Measurements from ENCODE around the gene TNFRSF12A.

TNFRSF12A gene

DNA sequence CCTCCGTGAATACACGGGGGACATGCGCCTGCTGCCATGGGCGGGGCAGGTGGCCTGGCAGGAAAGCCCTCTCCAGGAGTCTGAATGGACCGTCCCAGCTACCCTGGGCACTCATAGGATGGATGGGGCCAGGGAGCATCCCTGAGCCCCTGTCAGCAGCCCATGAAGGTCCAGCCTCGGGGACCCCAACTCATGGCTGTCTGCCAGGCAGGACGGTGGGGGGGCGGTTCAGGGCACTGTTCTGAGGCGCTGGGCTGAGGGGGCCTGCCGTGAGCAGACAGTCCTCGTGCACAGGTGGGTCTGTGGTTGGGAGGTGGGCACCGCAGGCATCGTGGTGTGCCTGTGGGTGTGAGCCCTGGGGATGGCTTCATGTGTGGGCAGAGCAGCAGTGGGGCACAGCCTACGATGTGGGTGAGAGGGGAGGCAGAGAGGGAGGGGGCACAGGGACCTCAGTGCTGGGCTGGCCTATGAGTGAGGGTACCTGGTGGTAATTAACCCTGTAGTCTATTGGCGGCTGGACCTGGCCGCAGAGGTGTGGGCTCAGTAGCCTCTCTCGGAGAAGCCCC lies 33.5 kb upstream of the TNFRSF12A start:
- no peak for FAIRE-seq

- FAIRE-seq, result no peak
Observed at GRCh38 chr16:2987286-2987685, 32.9 kb upstream of the TNFRSF12A start.

GRCh38 chr16:2987833-2988232 lies 32.3 kb upstream of the TNFRSF12A start:
- FAIRE-seq, result no peak

GRCh38 chr16:2988590-2989099 lies 31.5 kb upstream of the TNFRSF12A start:
- no peak for FAIRE-seq

GRCh38 chr16:2990891-2991290 lies 29.3 kb upstream of the TNFRSF12A start:
- no peak for FAIRE-seq

- no peak for FAIRE-seq
Observed at GRCh38 chr16:2991566-2992261, 28.5 kb upstream of the TNFRSF12A start.

GRCh38 chr16:2992383-2993081 lies 27.6 kb upstream of the TNFRSF12A start:
- FAIRE-seq, result no peak

DNA sequence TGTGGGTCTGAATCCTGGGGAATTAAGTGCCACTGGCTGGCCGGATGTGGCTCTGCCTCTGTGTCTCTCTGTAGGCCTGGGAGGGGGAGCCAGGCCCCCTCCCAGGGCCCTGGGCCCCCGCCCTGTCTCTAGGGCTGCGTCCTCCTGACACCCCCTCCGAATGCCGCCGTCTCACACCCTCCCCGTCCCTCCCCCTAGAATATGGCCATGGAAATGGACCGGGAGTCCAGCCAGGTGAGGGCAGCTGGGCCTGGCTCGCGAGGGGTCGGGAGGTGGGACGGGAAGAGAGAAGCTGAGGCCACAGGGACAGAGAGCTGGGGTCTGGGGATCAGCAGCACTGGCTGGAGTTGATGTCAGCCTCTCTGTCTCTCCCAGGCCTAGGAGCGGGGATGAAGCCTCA lies 23.9 kb upstream of the TNFRSF12A start:
- no peak for FAIRE-seq

- no peak for FAIRE-seq
Observed at GRCh38 chr16:2999929-3000328, 20.2 kb upstream of the TNFRSF12A start.

- no peak for FAIRE-seq
Observed at GRCh38 chr16:3000540-3000939, 19.6 kb upstream of the TNFRSF12A start.

DNA sequence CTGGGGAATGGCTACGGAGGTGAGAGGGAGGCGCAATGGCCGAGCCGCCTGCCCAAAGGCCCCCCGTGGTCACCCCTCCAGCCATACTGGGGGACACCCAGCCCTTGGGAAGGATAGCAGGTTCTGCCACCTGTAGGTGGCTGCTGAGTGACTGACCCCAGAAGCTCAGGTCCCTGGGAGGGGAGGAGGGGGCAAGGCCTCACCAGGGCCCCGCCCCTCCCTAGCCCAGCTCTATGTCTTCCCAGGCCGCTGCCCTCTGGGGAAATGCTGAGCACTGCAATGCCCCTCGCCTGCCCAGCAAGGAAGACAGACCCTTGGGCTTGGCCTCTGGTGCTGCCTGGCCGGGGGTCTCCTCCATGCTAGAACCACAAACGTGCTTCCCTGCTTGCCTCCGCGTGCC lies 18.9 kb upstream of the TNFRSF12A start:
- FAIRE-seq, result no peak

GRCh38 chr16:3003582-3004270 lies 16.4 kb upstream of the TNFRSF12A start:
- FAIRE-seq, result peak; percentile 98

- FAIRE-seq, result no peak
Observed at GRCh38 chr16:3004319-3004718, 15.8 kb upstream of the TNFRSF12A start.

DNA sequence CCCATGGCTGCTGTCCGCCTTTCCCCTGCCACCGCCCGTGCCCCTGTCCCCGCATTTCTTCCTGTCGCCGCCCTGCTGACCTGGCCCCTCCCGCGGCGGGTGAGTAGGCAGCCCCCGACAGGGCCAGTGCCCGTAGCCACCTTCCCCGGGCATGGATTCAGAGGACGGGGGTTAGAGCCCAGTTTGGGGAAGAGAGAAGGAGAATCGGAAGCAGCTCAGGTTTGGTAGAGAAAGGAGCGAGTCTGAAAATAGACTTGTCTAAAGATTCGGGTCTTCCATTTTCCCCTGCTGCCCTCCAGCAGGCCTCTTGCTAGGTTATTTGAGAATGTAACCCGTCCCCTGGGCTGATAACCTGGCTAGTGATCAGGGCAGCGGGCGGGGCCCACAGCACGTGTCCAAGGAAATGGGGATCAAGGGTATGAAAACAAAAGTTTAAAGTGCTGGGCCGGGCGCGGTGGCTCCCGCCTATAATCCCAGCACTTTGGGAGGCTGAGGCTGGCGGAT lies 15.3 kb upstream of the TNFRSF12A start:
- no peak for FAIRE-seq

DNA sequence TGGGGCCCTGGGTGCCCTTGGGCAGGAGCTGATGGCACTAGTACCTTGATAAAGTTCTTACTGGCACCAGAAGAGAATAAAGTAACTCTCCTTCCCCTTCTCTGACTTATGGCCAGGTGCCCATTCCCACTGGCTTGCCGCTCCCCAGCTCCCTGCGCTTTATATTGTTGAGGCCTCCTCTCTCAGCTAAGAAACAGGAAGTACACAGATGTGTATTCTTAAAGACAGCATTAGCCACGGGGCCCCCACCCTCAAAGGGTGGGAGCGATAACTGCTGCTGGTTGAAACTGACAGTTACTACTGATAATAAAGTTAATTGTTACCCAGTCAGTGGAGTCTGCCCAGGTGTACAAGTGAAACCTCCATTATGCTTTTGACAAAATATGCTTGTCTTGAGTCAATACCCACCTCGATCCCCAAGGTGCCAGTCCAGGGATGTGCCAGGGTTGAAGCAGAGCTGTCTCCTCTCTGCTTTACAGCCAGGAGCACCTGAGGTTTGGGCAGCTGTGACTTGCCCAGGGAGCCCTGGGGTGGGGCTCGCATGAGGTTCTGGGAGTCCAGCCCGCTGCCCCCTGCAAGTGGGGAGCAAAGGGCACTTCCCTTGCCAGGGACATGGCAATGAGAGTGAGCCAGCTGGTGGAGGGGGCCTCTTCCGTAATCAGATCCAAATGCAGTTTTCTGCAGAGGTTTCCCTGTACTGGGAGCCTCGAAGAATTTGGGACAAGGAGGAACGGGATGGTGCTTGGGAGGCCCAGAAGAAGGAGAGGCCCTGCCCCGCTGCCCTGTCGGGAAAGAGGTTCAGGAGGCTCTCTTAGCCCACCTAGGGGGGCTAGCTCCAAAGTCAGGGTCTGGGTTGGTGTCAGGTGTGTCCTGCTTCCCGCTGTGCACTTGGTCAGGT lies 12.9 kb upstream of the TNFRSF12A start:
- FAIRE-seq, result no peak

DNA sequence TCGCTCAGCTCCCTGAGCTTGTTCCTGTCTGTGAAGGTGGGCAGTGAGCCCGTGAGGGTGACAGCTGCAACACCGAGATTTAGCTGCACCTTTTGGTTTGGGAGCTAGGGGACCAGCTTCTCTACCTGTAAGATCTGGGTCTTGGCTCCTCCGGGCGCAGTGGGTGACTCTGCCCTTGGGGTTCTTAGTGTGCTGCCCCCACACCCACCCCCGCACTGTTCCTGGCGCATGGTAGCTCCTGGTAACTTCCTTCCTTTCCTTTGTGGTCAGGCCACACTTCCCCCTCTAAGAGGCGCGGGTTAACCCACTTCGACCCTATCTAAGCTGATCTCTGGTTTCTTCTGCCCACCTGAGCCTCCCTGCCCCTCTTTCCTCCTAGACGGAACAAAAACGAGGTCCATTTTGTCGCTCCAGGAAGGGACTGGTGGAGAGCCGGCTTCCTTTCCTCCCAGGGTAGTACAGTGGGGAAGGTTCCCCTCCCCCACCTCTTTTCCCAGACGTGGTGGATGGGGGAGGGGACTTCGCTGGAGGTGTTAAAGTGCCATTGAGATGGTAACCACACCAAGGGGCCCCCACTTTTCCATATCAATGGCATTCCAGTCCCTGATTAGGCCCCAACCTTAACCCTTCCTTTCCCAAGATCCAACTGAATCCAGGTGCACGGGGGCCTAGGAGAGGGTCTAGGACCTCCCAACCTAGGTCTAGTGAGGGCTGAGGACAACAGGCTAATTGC lies 12.0 kb upstream of the TNFRSF12A start:
- FAIRE-seq, result no peak

- FAIRE-seq, result no peak
Observed at GRCh38 chr16:3008690-3009037, 11.5 kb upstream of the TNFRSF12A start.

DNA sequence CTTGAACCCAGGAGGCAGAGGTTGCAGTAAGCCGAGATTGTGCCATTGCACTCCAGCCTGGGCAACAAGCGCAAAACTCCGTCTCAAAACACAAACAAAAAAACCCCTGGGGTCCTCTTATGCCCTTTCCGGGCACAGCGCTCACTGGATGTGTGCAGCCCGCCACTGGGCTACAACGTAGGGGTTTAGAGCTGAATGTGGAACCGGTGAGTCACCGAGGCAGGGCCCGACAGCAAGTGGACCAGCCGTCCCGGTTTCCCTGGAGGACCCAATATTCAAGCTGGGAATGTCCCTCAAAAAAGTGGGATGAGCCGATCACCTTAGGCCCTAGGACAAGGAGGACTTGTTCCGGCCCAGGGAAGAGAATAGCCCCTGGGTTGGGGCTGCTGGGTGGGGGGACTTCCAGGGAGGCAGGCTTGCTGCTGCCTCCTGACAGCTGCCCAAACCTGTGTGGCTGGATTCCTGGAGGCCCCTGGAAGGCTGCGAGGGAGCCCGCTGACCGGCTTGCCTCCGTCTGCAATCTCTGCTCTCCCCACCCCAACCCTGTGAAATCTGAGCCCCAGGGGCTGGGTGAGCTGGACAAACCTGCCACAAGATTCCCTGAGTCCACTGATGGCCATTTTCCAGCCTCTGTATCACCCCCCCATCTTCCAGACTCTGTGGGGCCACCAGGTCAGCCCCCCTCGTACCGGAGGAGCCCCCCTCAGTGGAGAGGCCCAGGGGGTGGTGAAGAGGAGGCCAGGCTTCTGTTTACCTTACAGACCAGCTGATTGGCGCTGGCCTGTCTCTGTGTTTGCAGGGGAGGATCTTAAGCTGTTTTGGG lies 10.4 kb upstream of the TNFRSF12A start:
- FAIRE-seq, result no peak

GRCh38 chr16:3010510-3010909 lies 9.7 kb upstream of the TNFRSF12A start:
- no peak for FAIRE-seq

DNA sequence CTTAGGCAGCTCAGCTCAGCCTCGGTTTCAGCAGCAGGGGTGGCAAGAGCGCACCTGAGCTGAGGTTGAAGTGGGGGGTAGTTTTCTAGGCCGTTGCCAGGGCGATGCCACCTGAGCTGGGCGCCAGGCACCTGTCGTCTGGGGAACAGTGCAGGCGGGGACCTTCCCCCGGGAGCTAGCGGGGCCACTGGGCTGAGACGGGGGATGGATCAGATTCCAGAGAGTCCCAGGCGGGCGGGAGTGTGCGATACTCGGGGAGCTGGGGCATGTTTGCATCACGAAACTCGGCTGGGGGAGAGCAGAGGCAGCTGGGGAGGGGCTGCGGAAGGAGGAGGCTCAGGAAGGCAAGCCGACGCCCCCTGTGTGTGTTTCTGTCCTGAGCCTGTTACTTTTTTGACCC lies 7.9 kb upstream of the TNFRSF12A start:
- FAIRE-seq, result no peak

Measured in G401.6 (cell line).